GM19035 (cell line): ENCODE measurements around the gene PSEN1.
A peak's percentile ranks its signal among the peaks of the same experiment; 100 is the strongest.

Source experiments
- ATAC-seq: cut with Tn5 transposase; IDR thresholded peaks from one replicate; pipeline ENCODE4 v1.9.1; 2021; ENCODE audit not compliant: unreplicated experiment

The PSEN1 gene

GRCh38 chr14:73136387-73137225, at the start of gene PSEN1:
Gene PSEN1, plus strand, starts transcription at chr14:73136507. Its CDS starts 11,513 bp downstream, at chr14:73148020.
- ATAC-seq = peak; percentile 90

- ATAC-seq = no peak
Observed at GRCh38 chr14:73091044-73091443, 45.3 kb upstream of the PSEN1 start.

DNA sequence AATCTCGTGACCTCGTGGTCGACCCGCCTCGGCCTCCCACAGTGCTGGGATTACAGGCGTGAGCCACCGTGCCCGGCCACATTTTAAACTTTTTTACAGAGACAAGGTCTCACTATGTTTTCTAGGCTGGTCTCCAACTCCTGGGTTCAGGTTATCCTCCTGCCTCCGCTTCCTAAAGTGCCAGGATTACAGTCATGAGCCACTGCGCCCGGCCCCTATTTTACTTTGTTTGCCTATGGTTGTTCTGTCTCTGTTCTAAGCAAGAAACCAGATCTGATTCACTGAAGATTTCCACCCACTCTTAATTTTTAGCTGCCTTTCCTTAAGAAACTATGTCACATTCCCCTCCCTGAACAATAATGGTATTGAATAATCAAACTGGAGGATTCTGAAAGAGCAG, 38.9 kb upstream of the PSEN1 start:
- ATAC-seq = no peak

GRCh38 chr14:73100334-73100733, 36.0 kb upstream of the PSEN1 start:
- no peak for ATAC-seq

DNA sequence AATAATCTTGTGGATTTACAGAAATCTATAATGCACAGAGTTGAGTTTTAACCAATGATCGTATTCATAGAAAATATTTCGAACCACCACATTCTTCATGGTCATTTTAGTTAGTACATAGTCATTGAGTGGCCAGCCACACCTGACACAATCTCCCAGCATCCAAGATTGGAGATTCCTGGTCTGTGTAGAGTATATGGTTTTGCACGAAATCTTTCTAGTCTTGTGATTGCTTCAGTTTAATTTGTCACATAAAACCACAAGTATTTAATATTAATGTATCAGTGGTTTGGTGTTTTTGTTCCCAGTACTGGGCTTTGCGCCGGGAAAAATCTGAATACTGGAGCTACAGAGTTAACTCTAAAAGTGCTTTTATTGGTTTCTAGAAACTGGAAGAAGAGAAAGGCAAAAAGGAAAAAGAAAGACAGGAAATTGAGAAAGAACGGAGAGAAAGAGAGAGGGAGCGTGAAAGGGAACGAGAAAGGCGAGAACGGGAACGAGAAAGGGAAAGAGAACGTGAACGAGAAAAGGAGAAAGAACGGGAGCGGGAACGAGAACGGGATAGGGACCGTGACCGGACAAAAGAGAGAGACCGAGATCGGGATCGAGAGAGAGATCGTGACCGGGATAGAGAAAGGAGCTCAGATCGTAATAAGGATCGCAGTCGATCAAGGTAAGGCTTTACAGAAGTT, 33.4 kb upstream of the PSEN1 start:
- no peak for ATAC-seq

- ATAC-seq = no peak
Observed at GRCh38 chr14:73105050-73105449, 31.3 kb upstream of the PSEN1 start.

DNA sequence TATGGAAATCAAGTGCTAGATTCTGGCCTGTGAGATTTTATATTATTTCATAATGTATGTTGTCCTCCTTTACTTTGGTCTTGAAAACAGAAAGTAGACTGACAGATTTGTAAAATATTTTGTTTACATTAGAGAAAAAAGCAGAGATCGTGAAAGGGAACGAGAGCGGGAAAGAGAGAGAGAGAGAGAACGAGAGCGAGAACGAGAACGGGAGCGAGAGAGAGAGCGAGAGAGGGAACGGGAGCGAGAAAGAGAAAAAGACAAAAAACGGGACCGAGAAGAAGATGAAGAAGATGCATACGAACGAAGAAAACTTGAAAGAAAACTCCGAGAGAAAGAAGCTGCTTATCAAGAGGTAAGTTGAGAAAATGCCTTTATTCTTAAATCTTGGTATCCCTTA, 30.6 kb upstream of the PSEN1 start:
- no peak for ATAC-seq

GRCh38 chr14:73116079-73116665, 20.1 kb upstream of the PSEN1 start:
- ATAC-seq = no peak

GRCh38 chr14:73124180-73124894, 12.0 kb upstream of the PSEN1 start:
- ATAC-seq = no peak

GRCh38 chr14:73125169-73125588, 11.1 kb upstream of the PSEN1 start:
- ATAC-seq = no peak

DNA sequence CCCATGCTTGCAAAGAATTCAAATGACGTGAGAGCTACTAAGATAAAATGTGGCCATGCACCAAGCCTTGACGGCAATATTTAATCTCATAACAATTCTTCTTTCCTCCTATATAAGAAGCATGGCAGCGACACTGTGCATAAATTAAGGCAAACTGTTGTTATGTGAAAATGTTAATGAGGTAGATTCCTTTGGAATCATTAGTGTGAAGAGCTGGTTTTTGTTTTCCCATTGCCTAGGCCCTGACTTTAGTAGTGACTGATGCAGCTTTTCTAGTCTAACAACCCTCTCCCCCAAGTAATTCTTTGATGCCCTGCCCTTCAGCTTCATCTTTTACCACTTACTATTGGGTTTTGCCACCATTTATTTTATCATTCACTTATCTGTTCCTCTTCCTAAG, 10.6 kb upstream of the PSEN1 start:
- no peak for ATAC-seq

DNA sequence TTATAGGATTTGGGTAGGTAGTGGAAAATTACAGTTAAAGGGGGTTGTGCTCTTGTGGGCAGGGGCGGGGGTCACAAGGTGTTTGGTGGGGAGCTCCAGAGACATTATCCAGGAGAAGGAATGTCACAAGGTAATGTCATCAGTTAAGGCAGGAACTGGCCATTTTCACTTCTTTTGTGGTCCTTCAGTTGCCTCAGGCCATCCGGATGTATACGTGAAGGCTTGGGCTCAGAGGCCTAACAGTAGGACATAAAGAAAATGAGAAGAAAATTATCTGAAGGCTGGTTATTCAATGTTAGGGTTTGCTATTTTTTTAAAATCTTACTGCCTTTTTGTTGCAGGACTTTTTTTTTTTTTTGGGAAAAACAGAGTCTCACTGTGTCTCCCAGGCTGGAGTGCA, 2.5 kb upstream of the PSEN1 start:
- no peak for ATAC-seq

GRCh38 chr14:73136085-73136386, 271 bp upstream of the PSEN1 start:
- ATAC-seq = no peak

GRCh38 chr14:73140811-73141323, 4.6 kb downstream of the PSEN1 start:
- no peak for ATAC-seq

GRCh38 chr14:73142216-73142615, 5.9 kb downstream of the PSEN1 start:
- no peak for ATAC-seq

GRCh38 chr14:73143003-73143402, 6.7 kb downstream of the PSEN1 start:
- ATAC-seq = no peak

DNA sequence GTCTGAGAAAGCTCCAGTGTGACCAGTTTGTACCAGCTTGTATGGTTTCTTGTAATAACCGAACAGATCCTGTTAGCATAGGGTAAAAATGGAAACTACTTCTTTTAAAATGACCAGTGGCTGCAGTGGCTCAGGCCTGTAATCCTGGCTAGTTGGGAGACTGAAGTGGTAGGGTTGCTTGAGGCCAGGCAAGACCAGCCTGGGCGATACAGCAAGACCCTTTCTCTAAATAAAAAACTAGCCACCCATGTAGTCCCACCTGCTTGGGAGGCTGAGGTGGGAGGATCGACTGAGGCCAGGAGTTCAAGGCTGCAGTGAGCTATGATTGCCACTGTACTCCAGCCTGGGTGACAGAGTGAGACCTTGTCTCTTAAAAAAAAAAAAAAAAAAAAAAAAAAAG, 7.3 kb downstream of the PSEN1 start:
- ATAC-seq = no peak

DNA sequence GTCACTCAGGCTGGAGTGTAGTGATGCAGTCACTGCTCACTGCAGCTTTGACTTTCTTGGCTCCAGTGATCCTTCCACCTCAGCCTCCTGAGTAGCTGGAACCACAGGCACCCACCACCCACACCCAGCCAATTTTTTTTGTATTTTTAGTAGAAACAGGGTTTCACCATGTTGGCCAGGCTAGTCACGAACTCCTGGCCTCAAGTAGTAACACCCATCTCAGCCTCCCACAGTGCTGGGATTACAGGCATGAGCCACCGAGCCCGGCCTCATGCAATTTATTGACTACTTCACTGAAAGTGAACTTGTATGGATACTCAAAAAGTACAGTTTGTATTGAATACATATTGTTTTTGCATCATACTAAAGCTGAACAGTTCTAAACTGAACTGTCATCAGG, 9.1 kb downstream of the PSEN1 start:
- ATAC-seq = no peak

DNA sequence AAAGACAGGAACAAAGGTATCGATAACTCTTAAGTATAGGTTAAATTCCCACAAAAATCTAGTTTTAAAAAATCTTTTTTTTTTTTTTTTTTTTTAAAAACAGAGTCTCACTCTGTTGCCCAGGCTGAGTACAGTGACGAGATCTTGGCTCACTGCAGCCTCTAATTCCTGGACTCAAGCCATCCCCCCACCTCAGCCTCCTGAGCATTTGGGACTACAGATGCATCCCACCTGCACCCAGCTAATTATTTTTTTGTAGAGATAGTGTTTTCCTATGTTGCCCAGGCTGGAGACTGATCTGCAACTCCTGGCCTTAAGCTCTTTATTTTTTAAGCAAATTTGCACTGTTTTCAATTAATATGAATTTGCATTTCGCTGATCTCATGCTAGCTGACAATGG, 9.8 kb downstream of the PSEN1 start:
- no peak for ATAC-seq

- ATAC-seq = no peak
Observed at GRCh38 chr14:73149753-73150152, 13.4 kb downstream of the PSEN1 start.

DNA sequence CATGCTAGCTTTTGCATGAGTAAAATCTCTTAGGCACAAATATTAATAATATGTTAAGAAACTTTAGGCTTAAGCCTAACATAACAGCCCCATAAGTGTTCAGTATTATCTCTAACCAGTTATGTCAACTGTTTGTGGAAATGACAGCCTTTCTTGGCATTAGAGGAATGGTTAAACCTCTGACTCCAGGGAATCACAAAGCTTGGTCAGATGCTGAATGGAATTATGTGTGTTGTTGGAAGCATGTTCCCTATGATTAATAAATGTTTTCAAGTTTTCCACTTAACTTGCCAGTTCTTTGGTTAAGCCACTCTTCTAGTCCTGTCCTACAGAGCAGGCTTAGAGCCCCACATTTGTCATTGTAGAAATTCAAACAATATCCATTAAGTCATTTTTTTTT, 17.0 kb downstream of the PSEN1 start:
- no peak for ATAC-seq
